ENCODE results near the gene BLNK. TPM values are rescaled to one million over a fixed set of nuclear protein-coding genes. Genes with fewer than 3 reads are reported as not detected.

The BLNK gene
- total RNA-seq, 1 donor from 2014 or later = not detected

- no peak for DNase-seq (ENCODE audit: low spot score)
- TF ChIP-seq, protein P1, sequence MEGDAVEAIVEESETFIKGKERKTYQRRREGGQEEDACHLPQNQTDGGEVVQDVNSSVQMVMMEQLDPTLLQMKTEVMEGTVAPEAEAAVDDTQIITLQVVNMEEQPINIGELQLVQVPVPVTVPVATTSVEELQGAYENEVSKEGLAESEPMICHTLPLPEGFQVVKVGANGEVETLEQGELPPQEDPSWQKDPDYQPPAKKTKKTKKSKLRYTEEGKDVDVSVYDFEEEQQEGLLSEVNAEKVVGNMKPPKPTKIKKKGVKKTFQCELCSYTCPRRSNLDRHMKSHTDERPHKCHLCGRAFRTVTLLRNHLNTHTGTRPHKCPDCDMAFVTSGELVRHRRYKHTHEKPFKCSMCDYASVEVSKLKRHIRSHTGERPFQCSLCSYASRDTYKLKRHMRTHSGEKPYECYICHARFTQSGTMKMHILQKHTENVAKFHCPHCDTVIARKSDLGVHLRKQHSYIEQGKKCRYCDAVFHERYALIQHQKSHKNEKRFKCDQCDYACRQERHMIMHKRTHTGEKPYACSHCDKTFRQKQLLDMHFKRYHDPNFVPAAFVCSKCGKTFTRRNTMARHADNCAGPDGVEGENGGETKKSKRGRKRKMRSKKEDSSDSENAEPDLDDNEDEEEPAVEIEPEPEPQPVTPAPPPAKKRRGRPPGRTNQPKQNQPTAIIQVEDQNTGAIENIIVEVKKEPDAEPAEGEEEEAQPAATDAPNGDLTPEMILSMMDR (IDR thresholded peaks at IDR 0.05; ENCODE audit: unreplicated experiment) = no peak
- no peaks in the 10 kb centered on the region for H3K27me3 Mint-ChIP-seq (ENCODE audit: unreplicated experiment)
- no peaks in the 10 kb centered on the region for H3K9me3 Mint-ChIP-seq (ENCODE audit: unreplicated experiment)
- H3K27ac Mint-ChIP-seq (ENCODE audit: unreplicated experiment) = no peak overlapping the region
- no peaks in the 10 kb centered on the region for H3K4me1 Mint-ChIP-seq (ENCODE audit: unreplicated experiment)
- no peak overlapping the region for H3K4me3 Mint-ChIP-seq (ENCODE audit: unreplicated experiment)
- H3K36me3 Mint-ChIP-seq (ENCODE audit: low read depth, unreplicated experiment) = no peaks in the 10 kb centered on the region
Measured at GRCh38 chr10:96217711-96218110, 53.7 kb downstream of the BLNK start.

- Mint-ChIP-seq H3K27ac (ENCODE audit: unreplicated experiment) (no peak overlapping the region), H3K27me3 (ENCODE audit: unreplicated experiment) (no peaks in the 10 kb centered on the region), H3K36me3 (ENCODE audit: low read depth, unreplicated experiment) (no peaks in the 10 kb centered on the region), H3K4me1 (ENCODE audit: unreplicated experiment) (peaks cover 3% of the 10 kb centered on the region), H3K4me3 (ENCODE audit: unreplicated experiment) (no peak overlapping the region), H3K9me3 (ENCODE audit: unreplicated experiment) (no peaks in the 10 kb centered on the region)
- TF ChIP-seq, protein P1 (IDR thresholded peaks at IDR 0.05; ENCODE audit: unreplicated experiment) = no peak
- no peak for DNase-seq (ENCODE audit: low spot score)
Measured at GRCh38 chr10:96216775-96217174, 54.6 kb downstream of the BLNK start.

- Mint-ChIP-seq H3K4me3 (ENCODE audit: unreplicated experiment) (no peak overlapping the region), H3K4me1 (ENCODE audit: unreplicated experiment) (peaks cover 6% of the 10 kb centered on the region), H3K9me3 (ENCODE audit: unreplicated experiment) (no peaks in the 10 kb centered on the region), H3K36me3 (ENCODE audit: low read depth, unreplicated experiment) (no peaks in the 10 kb centered on the region), H3K27me3 (ENCODE audit: unreplicated experiment) (no peaks in the 10 kb centered on the region), H3K27ac (ENCODE audit: unreplicated experiment) (no peak overlapping the region)
- no peak for DNase-seq (ENCODE audit: low spot score)
- TF ChIP-seq, protein P1 (IDR thresholded peaks at IDR 0.05; ENCODE audit: unreplicated experiment) = no peak
Measured at GRCh38 chr10:96212911-96213310, 58.5 kb downstream of the BLNK start.

DNA sequence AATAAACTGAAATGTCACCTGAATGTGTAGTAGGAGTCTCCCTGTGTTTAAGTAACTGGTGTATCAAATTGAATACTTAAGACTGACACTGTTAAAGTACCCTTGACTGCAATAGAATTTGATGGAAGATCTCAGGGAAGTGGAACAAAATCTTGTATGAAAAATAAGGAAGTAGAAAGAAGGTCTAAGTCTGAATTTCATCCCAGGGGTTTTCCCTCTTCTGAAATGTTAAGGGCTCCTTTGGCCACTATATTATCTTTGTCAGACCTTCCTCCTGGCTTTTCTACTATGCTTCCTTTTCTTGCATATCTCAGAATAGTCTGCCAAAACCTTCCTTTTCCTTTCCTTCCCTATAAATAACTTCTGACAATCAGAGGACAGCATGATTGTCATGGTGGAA is 59.6 kb downstream of the BLNK start:
- TF ChIP-seq, protein P1 (IDR thresholded peaks at IDR 0.05; ENCODE audit: unreplicated experiment) = no peak
- no peaks in the 10 kb centered on the region for H3K27me3 Mint-ChIP-seq (ENCODE audit: unreplicated experiment)
- peaks cover 6% of the 10 kb centered on the region for H3K4me1 Mint-ChIP-seq (ENCODE audit: unreplicated experiment)
- H3K9me3 Mint-ChIP-seq (ENCODE audit: unreplicated experiment) = no peaks in the 10 kb centered on the region
- DNase-seq (ENCODE audit: low spot score) = no peak
- H3K4me3 Mint-ChIP-seq (ENCODE audit: unreplicated experiment) = no peak overlapping the region
- no peak overlapping the region for H3K27ac Mint-ChIP-seq (ENCODE audit: unreplicated experiment)
- no peaks in the 10 kb centered on the region for H3K36me3 Mint-ChIP-seq (ENCODE audit: low read depth, unreplicated experiment)

- Mint-ChIP-seq H3K9me3 (ENCODE audit: unreplicated experiment) (no peaks in the 10 kb centered on the region), H3K27me3 (ENCODE audit: unreplicated experiment) (no peaks in the 10 kb centered on the region)
Measured at GRCh38 chr10:96208946-96209345, 62.4 kb downstream of the BLNK start.

More at GRCh38 chr10:96208946-96209345, 62.4 kb downstream of the BLNK start:
- no peaks in the 10 kb centered on the region for H3K36me3 Mint-ChIP-seq (ENCODE audit: low read depth, unreplicated experiment)
- peaks cover 10% of the 10 kb centered on the region for H3K4me1 Mint-ChIP-seq (ENCODE audit: unreplicated experiment)
- no peak overlapping the region for H3K27ac Mint-ChIP-seq (ENCODE audit: unreplicated experiment)
- TF ChIP-seq, protein P1 (IDR thresholded peaks at IDR 0.05; ENCODE audit: unreplicated experiment) = no peak
- no peak for DNase-seq (ENCODE audit: low spot score)
- H3K4me3 Mint-ChIP-seq (ENCODE audit: unreplicated experiment) = no peak overlapping the region
